Esophagus squamous epithelium (tissue), 5 donors: Measurements from ENCODE around the gene SPRED1. TPM values are rescaled to one million over a fixed set of nuclear protein-coding genes. Genes with fewer than 3 reads are reported as not detected.
A peak's percentile ranks its signal among the peaks of the same experiment; 100 is the strongest.

Experiments used
- DNase-seq: peaks from one replicate; lab custom pipeline; 2025; lab: John Stamatoyannopoulos, UW
- H3K27ac ChIP-seq, 4 donors: fragments of 200-600 bp; sonication (generic); one replicate each; pipeline ENCODE4 v1.5.1; 2016 to 2019; ENCODE audit warnings: mild to moderate bottlenecking in 1 of 4
- H3K27me3 ChIP-seq, 4 donors: fragments of 200-600 bp; sonication (generic); 1 replicate in 3 of 4; 2 replicates in 1 of 4; pipeline versions ENCODE4 v1.5.1 to v1.6.0; 2017 to 2021; ENCODE audit warnings: antibody characterized with exemption in 1 of 4
- H3K36me3 ChIP-seq, 3 donors: fragments of 200-600 bp; sonication (generic); one replicate each; pipeline ENCODE4 v1.5.1; 2016 to 2019
- H3K4me1 ChIP-seq, 3 donors: fragments of 200-600 bp; sonication (generic); one replicate each; pipeline ENCODE4 v1.5.1; 2017 to 2019
- H3K4me3 ChIP-seq, 4 donors: fragments of 200-600 bp; sonication (generic); 1 replicate in 3 of 4; 2 replicates in 1 of 4; pipeline ENCODE4 v1.5.1; 2016 to 2019; ENCODE audit warnings: mild to moderate bottlenecking in 2 of 4, moderate library complexity in 1 of 4
- H3K9me3 ChIP-seq, 3 donors: fragments of 200-600 bp; sonication (generic); one replicate each; pipeline ENCODE4 v1.5.1; 2016 to 2019
- CTCF ChIP-seq, 6 experiments: fragments of 450-650 bp in 4 of 6; fragments of 200-600 bp in 2 of 6; sonication (generic) in 2 of 6; IDR thresholded peaks; one replicate each; pipeline ENCODE4 v1.5.1; 2016 to 2019; ENCODE audit warnings: antibody characterized with exemption in 6 of 6, mild to moderate bottlenecking in 4 of 6, moderate library complexity in 4 of 6
- POLR2A ChIP-seq, 4 donors: fragments of 450-650 bp; IDR thresholded peaks; one replicate each; pipeline ENCODE4 v1.6.1; 2017; ENCODE audit warnings: antibody characterized with exemption in 4 of 4, mild to moderate bottlenecking in 4 of 4, moderate library complexity in 3 of 4
- WGBS, 2 donors: methylation state at CpG; one replicate each; pipeline ENCODE4 v1.1.5; 2018; 5-methylcytosine and 5-hydroxymethylcytosine counted together
- intact Hi-C: fragments of 100-400 bp; cut with DNase I; formaldehyde crosslinking; loops from one replicate; pipeline ENCODE4 v1.15.0; 2022
- total RNA-seq, 4 donors: library from RNA; depleted of rRNA; stranded (reverse); fragments of >200 nt; gene quantifications; one replicate each; pipeline ENCODE4 v1.1.0, GENCODE V29; 2016
- donor health status: DM: yes; HTN: yes; CAD: no.

The SPRED1 gene
- total RNA-seq, 4 donors from 2014 or later, result 4.3 to 16.4 (median 9.3) TPM

GRCh38 chr15:38323895-38324294 lies 71.3 kb downstream of the SPRED1 start:
- peaks cover 0 to 23% (median 0%) of the 10 kb centered on the region in 3 donors for H3K36me3 ChIP-seq
- H3K4me3 ChIP-seq, result no peak overlapping the region
- no peaks in the 10 kb centered on the region for H3K9me3 ChIP-seq
- TF ChIP-seq POLR2A (IDR thresholded peaks at IDR 0.05) (no peak), CTCF (IDR thresholded peaks at IDR 0.05) (no peak)
- peaks cover 0 to 20% (median 4%) of the 10 kb centered on the region in 3 donors for H3K4me1 ChIP-seq
- DNase-seq, result no peak
- WGBS, 2 donors, result 80 to 89% methylated on average over 4 of the region's 4 CpGs
- no peaks in the 10 kb centered on the region for H3K27me3 ChIP-seq
- intact Hi-C loops, result no loop called here
- no peak overlapping the region for H3K27ac ChIP-seq

- Histone ChIP-seq H3K4me1 (peaks cover 0 to 28% (median 4%) of the 10 kb centered on the region in 3 donors), H3K9me3 (no peaks in the 10 kb centered on the region), H3K27me3 (no peaks in the 10 kb centered on the region), H3K36me3 (peaks cover 0 to 23% (median 0%) of the 10 kb centered on the region in 3 donors), H3K27ac (peak overlapping the region in 2 of 4 donors; percentile 33 to 42), H3K4me3 (no peak overlapping the region)
- TF ChIP-seq POLR2A (IDR thresholded peaks at IDR 0.05) (no peak), CTCF (IDR thresholded peaks at IDR 0.05) (no peak)
- 57 to 73% methylated on average over 7 of the region's 7 CpGs for WGBS, 2 donors
- intact Hi-C loops, result no loop called here
- DNase-seq, result no peak
Observed at GRCh38 chr15:38324939-38325647, 72.5 kb downstream of the SPRED1 start.

- Histone ChIP-seq H3K36me3 (peaks cover 0 to 23% (median 0%) of the 10 kb centered on the region in 3 donors), H3K4me3 (no peak overlapping the region), H3K9me3 (no peaks in the 10 kb centered on the region), H3K27ac (peak overlapping the region in 2 of 4 donors; percentile 33 to 42), H3K4me1 (peaks cover 0 to 28% (median 4%) of the 10 kb centered on the region in 3 donors), H3K27me3 (no peaks in the 10 kb centered on the region)
- WGBS, 2 donors, result 41 to 64% methylated on average over 1 of the region's 1 CpG
- intact Hi-C loops, result no loop called here
- no peak for DNase-seq
- TF ChIP-seq CTCF (IDR thresholded peaks at IDR 0.05) (no peak), POLR2A (IDR thresholded peaks at IDR 0.05) (no peak)
Observed at GRCh38 chr15:38325648-38325990, 73.0 kb downstream of the SPRED1 start.

- WGBS, 2 donors, result 91% methylated on average over 1 of the region's 1 CpG
- H3K27ac ChIP-seq, result no peak overlapping the region
- H3K4me3 ChIP-seq, result no peak overlapping the region
- DNase-seq, result no peak
- intact Hi-C loops, result no loop called here
- H3K27me3 ChIP-seq, result no peaks in the 10 kb centered on the region
- no peaks in the 10 kb centered on the region for H3K9me3 ChIP-seq
- peaks cover 0 to 11% (median 0%) of the 10 kb centered on the region in 3 donors for H3K4me1 ChIP-seq
- TF ChIP-seq CTCF (IDR thresholded peaks at IDR 0.05) (no peak), POLR2A (IDR thresholded peaks at IDR 0.05) (no peak)
- H3K36me3 ChIP-seq, result peaks cover 0 to 2% (median 0%) of the 10 kb centered on the region in 3 donors
Observed at GRCh38 chr15:38332711-38333110, 80.1 kb downstream of the SPRED1 start.

- no peaks in the 10 kb centered on the region for H3K9me3 ChIP-seq
- H3K4me1 ChIP-seq, result no peaks in the 10 kb centered on the region
- no peak for DNase-seq
- no peaks in the 10 kb centered on the region for H3K27me3 ChIP-seq
- no peak overlapping the region for H3K4me3 ChIP-seq
- 0% methylated on average over 1 of the region's 1 CpG for WGBS, 2 donors
- peaks cover 0 to 7% (median 0%) of the 10 kb centered on the region in 3 donors for H3K36me3 ChIP-seq
- intact Hi-C loops, result no loop called here
- H3K27ac ChIP-seq, result no peak overlapping the region
- TF ChIP-seq CTCF (IDR thresholded peaks at IDR 0.05), result no peak
- no peak for TF ChIP-seq POLR2A (IDR thresholded peaks at IDR 0.05)
Observed at GRCh38 chr15:38335116-38335515, 82.5 kb downstream of the SPRED1 start.
